HG03066 (cell line): ENCODE measurements around the gene CAD.
"Not testable (repeated sequence)": the region's sequence is repeated elsewhere in the genome, so short reads cannot be mapped to it uniquely, and the experiment has no call there.

Source experiments
- ATAC-seq: cut with Tn5 transposase; IDR thresholded peaks from one replicate; pipeline ENCODE4 v1.9.1; 2021; ENCODE audit warnings: low read depth; ENCODE audit not compliant: unreplicated experiment

CAD gene

GRCh38 chr2:27217173-27218121, at the start of gene CAD:
Gene CAD (plus strand): TSS chr2:27217369. CDS start chr2:27217552, 183 bp downstream.
- peak; percentile 66 for ATAC-seq

DNA sequence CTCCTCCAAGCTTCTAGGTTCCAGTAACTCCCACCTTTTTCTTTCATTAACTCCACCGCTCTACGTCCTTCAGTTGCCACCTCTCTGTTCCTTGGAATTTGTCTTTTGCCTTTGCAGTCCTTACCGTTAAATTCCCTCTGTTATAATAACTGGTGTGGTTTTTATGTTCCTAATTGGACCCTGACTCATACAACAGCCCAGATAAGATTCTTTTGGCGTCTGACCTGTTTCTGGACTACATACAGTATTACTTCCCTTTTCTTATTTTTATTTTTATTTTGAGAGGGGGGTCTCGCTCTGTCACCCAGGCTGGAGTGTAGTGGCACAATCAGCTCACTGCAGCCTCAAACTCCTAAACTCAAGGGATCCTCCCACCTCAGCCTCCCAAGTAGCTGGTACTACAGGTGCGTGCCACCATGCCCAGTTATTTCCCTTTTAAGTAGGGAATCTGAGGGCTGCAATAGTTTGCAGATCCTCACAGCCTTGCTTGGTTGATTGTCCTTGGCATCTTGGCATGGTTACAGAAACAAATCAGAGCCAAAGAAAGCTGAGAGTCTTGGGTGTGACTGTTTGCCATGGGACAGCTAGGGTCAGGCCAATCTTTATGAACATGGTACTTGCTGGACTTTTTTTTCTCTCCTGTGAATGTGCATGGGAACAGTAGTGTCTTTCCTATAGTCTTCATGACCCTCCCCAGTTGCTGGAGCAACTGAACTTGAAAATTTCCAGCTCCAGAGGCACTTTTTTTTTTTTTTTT, 46.4 kb upstream of the CAD start:
- ATAC-seq = no peak

DNA sequence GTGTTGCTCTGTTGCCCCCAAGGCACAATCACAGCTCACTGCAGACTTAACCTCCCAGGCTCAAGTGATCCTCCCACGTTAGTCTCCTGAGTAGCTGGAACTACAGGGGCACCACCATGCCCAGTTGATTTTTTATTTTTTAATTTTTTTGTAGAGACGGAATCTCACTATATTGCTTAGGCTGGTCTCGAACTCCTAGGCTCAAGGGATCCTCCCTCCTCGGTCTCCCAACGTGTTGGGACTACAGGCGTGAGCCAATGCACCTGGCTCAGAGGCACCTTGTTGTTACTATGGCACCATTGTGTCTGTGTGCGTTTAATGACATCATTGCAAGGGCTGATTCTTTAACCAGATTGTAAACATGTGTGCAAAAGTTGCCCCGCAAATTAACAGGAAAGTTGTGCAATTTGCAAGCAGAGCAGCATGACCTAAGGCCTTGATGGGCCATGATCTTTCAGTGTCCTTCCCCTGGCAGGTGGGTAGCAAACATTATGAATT, 45.8 kb upstream of the CAD start:
- no peak for ATAC-seq

DNA sequence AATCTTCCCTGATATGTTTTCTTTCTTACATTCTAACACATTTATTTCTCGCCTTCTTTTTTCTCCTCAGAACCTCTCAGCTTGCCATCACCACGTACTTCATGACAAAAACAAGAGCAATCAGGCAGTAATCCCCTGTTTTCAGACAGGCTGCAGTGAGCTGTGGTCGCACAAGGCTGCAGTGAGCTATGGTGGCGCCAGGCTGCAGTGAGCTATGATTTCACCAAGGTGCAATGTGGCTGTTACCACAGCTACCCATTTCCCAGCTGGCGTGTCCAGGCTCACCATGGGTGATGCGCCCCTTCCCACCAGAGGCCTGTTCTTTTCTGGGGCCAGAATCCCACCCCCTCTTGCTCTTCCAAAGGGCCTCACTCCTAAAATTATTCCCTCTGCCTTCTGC, 42.5 kb upstream of the CAD start:
- no peak for ATAC-seq

DNA sequence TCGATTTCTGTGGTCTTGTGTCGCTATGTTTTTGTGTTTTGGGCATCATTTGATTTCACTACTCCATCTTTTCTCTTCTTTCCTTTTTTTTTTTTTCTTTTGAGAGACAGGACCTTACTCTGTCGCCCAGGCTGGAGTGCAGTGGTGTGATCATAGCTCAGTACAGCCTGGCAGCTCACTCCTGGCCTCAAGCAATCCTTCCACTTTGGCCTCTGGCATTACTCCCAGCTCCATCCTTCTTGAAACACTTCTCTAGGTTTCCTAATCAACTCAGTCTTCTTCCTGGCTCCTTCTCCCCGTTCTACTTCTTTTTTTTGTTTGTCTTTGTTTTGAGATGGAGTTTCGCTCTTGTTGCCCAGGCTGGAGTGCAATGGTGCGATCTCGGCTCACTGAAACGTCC, 41.8 kb upstream of the CAD start:
- ATAC-seq = no peak

DNA sequence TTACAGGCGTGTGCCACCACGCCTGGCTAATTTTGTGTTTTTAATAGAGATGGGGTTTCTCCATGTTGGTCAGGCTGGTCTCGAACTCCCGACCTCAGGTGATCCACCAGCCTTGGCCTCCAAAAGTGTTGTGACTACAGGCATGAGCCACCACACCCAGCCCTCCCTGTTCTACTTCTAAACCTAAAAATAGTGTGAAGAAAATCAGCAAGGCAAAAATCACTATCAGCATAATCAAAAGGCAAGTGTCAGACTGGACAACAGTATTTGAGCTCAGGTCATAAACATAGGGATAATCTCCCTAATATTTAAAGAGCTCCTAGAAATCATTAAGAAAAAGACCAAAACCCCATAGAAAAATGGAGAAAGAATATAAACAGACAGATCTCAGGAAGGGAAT, 41.4 kb upstream of the CAD start:
- not testable (repeated sequence) for ATAC-seq

DNA sequence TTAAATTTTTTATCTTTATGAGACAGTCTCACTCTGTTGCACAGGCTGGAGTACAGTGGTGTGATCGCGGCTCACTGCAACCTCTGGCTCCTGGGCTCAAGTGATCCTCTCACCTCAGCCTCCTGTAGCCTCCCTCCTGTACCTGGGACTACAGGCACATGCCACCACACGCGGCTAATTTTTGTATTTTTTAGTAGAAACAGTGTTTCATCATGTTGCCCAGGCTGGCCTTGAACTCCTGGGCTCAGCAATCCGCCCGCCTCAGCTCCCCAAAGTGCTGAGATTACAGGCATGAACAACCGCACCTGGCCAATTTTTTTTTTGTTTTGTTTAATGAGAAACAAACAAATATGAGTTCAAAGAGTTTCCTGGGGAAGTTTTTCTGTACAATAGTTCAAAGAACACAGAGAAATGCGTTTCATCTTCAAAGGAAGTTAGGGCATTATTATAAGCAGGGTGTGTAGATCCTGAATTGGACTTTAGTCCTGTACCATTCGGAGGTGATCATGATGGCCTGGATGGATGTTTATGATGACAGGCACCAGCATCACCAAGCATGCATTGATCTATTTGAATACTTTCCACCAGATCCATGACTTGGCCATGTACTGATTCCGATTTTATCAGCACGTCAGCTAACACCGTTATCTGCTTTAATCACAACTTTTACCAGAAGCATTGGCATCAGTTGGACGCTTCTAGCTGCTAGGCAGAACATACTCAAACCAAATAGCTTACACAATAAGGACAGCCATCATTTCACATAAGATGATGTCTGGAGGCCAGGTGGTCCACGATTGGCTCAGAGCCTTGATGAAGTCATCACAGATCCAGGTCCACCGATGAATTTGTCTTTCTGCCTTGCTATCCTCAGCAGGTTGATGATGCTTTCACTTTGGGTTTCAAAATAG, 39.5 kb upstream of the CAD start:
- ATAC-seq = no peak

DNA sequence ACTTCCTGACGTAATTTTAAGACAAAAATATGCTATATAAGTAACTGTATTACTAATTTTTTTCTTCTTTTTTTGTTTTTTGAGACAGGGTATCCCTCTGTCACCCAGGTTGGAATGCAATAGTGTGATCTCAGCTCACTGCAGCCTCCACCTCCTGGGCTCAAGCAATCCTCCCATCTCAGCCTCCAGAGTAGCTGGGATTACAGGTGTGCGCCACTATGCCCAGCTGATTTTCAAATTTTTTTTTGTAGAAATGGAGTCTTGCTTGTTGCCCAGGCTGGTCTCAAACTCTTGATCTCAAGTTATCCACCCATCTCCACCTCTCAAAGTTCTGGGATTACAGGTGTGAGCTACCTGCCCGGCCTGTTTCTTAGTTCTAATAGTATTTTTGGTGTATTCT, 38.7 kb upstream of the CAD start:
- ATAC-seq = no peak

- ATAC-seq = no peak
These were observed 37.7 kb upstream of the CAD start for GRCh38 chr2:27179344-27180000.

GRCh38 chr2:27182346-27182745, 34.8 kb upstream of the CAD start:
- ATAC-seq = no peak

- ATAC-seq = no peak
These were observed 33.1 kb upstream of the CAD start for GRCh38 chr2:27184115-27184514.

DNA sequence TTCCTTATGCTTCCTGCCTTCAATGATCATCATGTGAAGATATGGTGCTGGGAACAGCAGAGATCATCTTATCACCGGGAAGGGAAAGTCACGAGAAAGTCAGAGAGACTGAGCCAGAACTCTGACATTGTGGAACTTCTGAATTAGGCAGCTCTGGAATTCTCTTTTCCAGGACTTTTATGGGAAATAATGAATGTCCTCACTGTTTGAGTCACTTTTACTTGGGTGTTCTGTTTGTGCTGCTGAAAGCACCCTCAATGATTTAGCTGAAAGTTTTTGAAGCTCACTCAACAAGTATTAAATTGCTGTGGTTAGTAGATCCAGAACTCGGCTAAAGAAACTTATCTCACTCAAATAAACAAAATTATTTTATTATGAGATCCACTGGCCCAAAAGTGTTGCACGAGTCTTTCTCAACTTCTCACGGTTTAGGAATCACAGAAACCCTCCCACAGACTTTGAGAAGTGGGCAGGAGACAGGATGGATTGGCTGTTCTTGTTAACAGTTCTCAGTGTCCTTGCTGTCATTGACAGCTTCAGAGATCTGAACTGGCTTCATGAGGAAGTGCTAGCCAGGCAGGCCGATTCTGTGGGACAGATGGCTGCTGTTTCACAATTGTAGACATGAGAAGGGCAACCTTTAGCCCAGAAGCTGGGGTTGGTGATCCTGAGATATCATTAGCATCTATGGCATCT, 31.7 kb upstream of the CAD start:
- ATAC-seq = no peak

GRCh38 chr2:27186613-27187345, 30.4 kb upstream of the CAD start:
- no peak for ATAC-seq

DNA sequence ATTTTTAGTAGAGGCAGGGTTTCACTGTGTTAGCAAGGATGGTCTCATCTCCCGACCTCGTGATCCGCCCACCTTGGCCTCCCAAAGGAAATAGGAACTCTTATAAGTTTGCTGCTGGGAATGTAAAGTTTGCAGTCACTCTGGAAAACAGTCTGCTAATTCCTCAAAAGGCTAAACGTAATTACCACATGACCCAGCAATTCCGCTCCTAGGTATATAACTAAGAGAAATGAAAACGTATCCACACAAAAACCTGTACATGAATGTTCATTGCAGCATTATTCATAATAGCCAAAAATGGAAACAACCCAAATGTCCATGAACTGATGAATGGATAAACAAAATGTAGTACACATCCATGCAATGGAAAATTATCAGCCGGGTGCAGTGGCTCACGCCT, 27.2 kb upstream of the CAD start:
- ATAC-seq = no peak

DNA sequence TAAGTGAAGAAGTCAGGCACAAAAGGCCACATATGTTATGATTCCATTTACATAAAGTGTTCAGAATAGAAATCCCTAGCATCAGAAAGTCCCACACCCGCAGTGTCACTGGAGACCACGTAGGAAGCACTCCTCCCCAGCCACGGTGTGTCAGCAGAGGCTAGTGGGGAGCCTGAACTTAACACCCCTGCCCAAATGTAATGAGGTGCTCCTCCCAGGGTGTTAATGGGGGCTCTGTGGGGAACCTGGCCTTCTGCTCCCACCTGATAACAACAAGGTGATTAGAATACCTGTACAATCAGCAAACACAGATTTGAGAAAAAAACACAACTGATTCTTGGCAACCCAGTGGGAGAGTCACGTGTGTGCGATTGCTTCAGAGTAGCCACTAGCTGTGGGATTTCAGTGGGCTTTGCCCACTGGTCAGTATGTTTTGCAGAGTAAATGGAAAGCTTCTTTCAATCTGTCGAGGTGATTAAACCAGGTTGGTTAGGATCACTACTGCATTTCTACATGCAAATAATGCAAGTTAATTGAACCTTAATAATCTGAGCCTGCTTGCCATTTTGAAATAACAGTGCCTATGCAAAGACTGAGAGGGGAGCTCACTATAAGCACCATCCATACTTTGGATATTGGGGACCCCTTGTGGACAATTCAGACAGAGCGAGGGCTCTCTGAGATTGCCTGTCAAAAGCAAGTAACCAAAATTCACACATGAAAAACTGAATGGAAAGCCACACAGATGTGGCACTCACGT, 25.9 kb upstream of the CAD start:
- no peak for ATAC-seq

DNA sequence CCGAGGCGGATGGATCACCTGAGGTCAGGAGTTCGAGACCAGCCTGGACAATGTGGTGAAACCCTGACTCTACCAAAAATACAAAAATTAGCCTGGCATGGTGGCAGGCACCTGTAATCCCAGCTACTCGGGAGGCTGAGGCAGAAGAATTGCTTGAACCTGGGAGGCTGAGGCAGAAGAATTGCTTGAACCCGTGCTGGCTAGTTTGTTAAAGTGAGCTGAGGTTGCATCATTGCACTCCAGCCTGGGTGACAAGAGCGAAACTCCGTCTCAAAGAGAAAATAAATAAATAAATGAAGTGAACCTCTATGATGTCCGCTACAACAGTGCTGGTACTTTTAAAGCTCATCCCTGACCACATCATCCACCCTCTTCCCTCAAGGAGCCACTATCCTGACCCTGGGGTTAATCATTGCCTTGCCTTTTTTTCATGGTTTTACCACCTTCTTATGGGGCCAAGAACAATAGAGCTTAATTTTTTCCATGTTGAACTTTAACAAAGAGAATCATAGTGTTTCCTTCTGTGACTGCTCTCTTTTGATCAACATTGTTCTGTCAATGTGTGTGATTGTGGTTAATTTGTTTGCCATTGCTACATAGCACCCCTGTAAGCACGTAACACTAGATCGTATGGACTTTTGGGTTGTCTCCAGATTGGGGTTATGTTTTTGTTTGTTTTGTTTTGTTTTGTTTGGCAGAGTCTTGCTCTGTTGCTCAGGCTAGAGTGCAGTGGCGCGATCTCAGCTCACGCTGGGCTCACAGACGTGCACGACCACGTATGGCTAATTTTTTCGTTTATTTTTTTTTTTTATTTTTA, 22.4 kb upstream of the CAD start:
- ATAC-seq = no peak

GRCh38 chr2:27195799-27196198, 21.4 kb upstream of the CAD start:
- ATAC-seq = not testable (repeated sequence)
